HCT116 (cell line): ENCODE measurements around the gene FAM13A. TPM values are rescaled to one million over a fixed set of nuclear protein-coding genes. Genes with fewer than 3 reads are reported as not detected.

Source experiments
- ATAC-seq: fragments of 200-7000 bp; cut with Tn5 transposase; 2 replicates; pipeline ENCODE4 v1.9.1; 2020; ENCODE audit warnings: mild to moderate bottlenecking, moderate library complexity
- BruUV-seq: library from RNA; stranded (reverse); fragments of 400-500 nt; replicated peaks from 2 replicates; lab custom pipeline; 2021; lab: Mats Ljungman, UMichigan
- CTCF ChIA-PET: fragments of 300-600 bp; sonication (Branson Sonifier 250); formaldehyde crosslinking; loops from one replicate; lab custom pipeline; 2021; ENCODE audit warnings: antibody characterized with exemption; lab: Charles Lee
- POLR2A ChIA-PET: fragments of 300-600, 350-600 bp; sonication (Branson Sonifier 250); formaldehyde crosslinking; loops from one replicate; lab custom pipeline; 2021; ENCODE audit warnings: antibody characterized with exemption; lab: Charles Lee
- RAD21 ChIA-PET, 2 experiments: fragments of 300-600 bp; sonication (Branson Sonifier 250); formaldehyde crosslinking; loops; one replicate each; lab custom pipeline; 2023; ENCODE audit warnings: low total read pairs in 2 of 2; ENCODE audit not compliant: uncharacterized antibody in 2 of 2, unreplicated experiment in 2 of 2, low non-redundant PET in 1 of 2; lab: Charles Lee
- DNase-seq: peaks from one replicate; pipeline ENCODE4 v3.0.0-alpha.2; 2010; ENCODE audit warnings: low read depth, low spot score
- H2AFZ ChIP-seq: fragments of 200-600 bp; shearing (Covaris generic), sonication (generic); 2 replicates; pipeline ENCODE4 v1.6.1; 2017; ENCODE audit warnings: low read depth, mixed run types, mixed read lengths, antibody characterized with exemption, low read length; ENCODE audit not compliant: poor library complexity, severe bottlenecking
- H3K27ac ChIP-seq: 2 replicates; pipeline ENCODE4 v1.5.1; 2012; ENCODE audit warnings: low read depth, low read length
- H3K27me3 ChIP-seq: fragments of 200-600 bp; sonication (generic); 2 replicates; pipeline ENCODE4 v1.6.1; 2016; ENCODE audit warnings: mixed run types, low read length, mixed read lengths; ENCODE audit not compliant: insufficient read depth
- H3K36me3 ChIP-seq, 2 experiments: fragments of 200-500 bp in 1 of 2; fragments of 200-600 bp in 1 of 2; sonication (Bioruptor generic) in 1 of 2; sonication (generic) in 1 of 2; 2 replicates each; pipeline versions ENCODE4 v1.5.1 to v1.6.1; 2014 to 2016; ENCODE audit warnings: low read length in 2 of 2, inconsistent platforms in 1 of 2, mixed read lengths in 1 of 2, mixed run types in 1 of 2; ENCODE audit not compliant: insufficient read depth in 2 of 2, control insufficient read depth in 1 of 2
- H3K4me1 ChIP-seq, 2 experiments: fragments of 200-600 bp in 1 of 2; sonication (generic) in 1 of 2; 2 replicates each; pipeline versions ENCODE4 v1.5.1 to v1.6.1; 2012 to 2017; ENCODE audit warnings: low read length in 2 of 2, inconsistent platforms in 1 of 2, mild to moderate bottlenecking in 1 of 2, mixed read lengths in 1 of 2, mixed run types in 1 of 2, moderate library complexity in 1 of 2; ENCODE audit not compliant: insufficient read depth in 2 of 2, control insufficient read depth in 1 of 2
- H3K4me2 ChIP-seq: fragments of 200-600 bp; sonication (generic); 2 replicates; pipeline ENCODE4 v1.6.1; 2017; ENCODE audit warnings: mixed run types, low read length, mixed read lengths
- H3K4me3 ChIP-seq, 2 experiments: fragments of 200-600 bp in 1 of 2; sonication (generic) in 1 of 2; replicated peaks in 1 of 2; 2 replicates each; pipeline ENCODE4 v1.5.1; 2011 to 2016; ENCODE audit warnings: low read length in 2 of 2, control low read depth in 1 of 2, low read depth in 1 of 2, mild to moderate bottlenecking in 1 of 2, mixed read lengths in 1 of 2, mixed run types in 1 of 2
- H3K79me2 ChIP-seq: fragments of 200-600 bp; sonication (generic); 2 replicates; pipeline ENCODE4 v1.6.1; 2017; ENCODE audit warnings: mild to moderate bottlenecking, mixed run types, low read length, moderate library complexity, mixed read lengths; ENCODE audit not compliant: insufficient read depth
- H3K9ac ChIP-seq: fragments of 200-600 bp; sonication (generic); 2 replicates; pipeline ENCODE4 v1.6.1; 2016; ENCODE audit warnings: low read length, mixed read lengths
- H3K9me2 ChIP-seq: fragments of 200-600 bp; sonication (generic), shearing (Covaris generic); 2 replicates; pipeline ENCODE4 v1.6.1; 2017; ENCODE audit warnings: mixed run types, mild to moderate bottlenecking, moderate library complexity; ENCODE audit not compliant: insufficient read depth
- H3K9me3 ChIP-seq, 2 experiments: fragments of 200-500 bp in 1 of 2; fragments of 200-600 bp in 1 of 2; sonication (Bioruptor generic) in 1 of 2; sonication (generic) in 1 of 2; 2 replicates each; pipeline ENCODE4 v1.6.1; 2014 to 2017; ENCODE audit warnings: low read length in 2 of 2, mixed read lengths in 2 of 2, inconsistent platforms in 1 of 2, low read depth in 1 of 2, mild to moderate bottlenecking in 1 of 2, mixed run types in 1 of 2, moderate library complexity in 1 of 2; ENCODE audit not compliant: control insufficient read depth in 1 of 2, insufficient read depth in 1 of 2
- H4K20me1 ChIP-seq: fragments of 200-600 bp; sonication (generic), shearing (Covaris generic); 2 replicates; pipeline ENCODE4 v1.6.1; 2017; ENCODE audit warnings: mixed run types, mild to moderate bottlenecking, moderate library complexity; ENCODE audit not compliant: insufficient read depth
- ATF3 ChIP-seq: IDR thresholded peaks from 2 replicates; pipeline ENCODE4 v1.6.1; 2012
- EGR1 ChIP-seq: IDR thresholded peaks from 2 replicates; pipeline ENCODE4 v1.6.1; 2012; ENCODE audit warnings: low read depth
- ELF1 ChIP-seq: IDR thresholded peaks from 2 replicates; pipeline ENCODE4 v1.6.1; 2012; ENCODE audit warnings: low read depth, borderline replicate concordance
- EZH2 ChIP-seq: fragments of 200-600 bp; sonication (generic); IDR thresholded peaks from 2 replicates; pipeline ENCODE4 v1.6.1; 2017; ENCODE audit warnings: antibody characterized with exemption, mixed run types
- EZH2phosphoT487 ChIP-seq: fragments of 200-600 bp; IDR thresholded peaks from 2 replicates; pipeline ENCODE4 v1.6.1; 2018; ENCODE audit warnings: antibody characterized with exemption, borderline replicate concordance
- FOSL1 ChIP-seq: IDR thresholded peaks from 2 replicates; pipeline ENCODE4 v1.6.1; 2012; ENCODE audit warnings: low read depth
- JUND ChIP-seq: IDR thresholded peaks from 2 replicates; pipeline ENCODE4 v1.6.1; 2012
- MAX ChIP-seq: IDR thresholded peaks from 2 replicates; pipeline ENCODE4 v1.6.1; 2012
- POLR2A ChIP-seq: IDR thresholded peaks from 2 replicates; pipeline ENCODE4 v1.7.0; 2011; ENCODE audit warnings: borderline replicate concordance; ENCODE audit not compliant: insufficient read depth, insufficient read length; ENCODE audit errors: extremely low read depth
- POLR2AphosphoS5 ChIP-seq: IDR thresholded peaks from 2 replicates; pipeline ENCODE4 v1.6.1; 2011; ENCODE audit warnings: mild to moderate bottlenecking, low read depth, low read length, moderate library complexity
- RAD21 ChIP-seq: IDR thresholded peaks from 2 replicates; pipeline ENCODE4 v1.6.1; 2012; ENCODE audit warnings: low read depth, mild to moderate bottlenecking
- SIN3A ChIP-seq: IDR thresholded peaks from 2 replicates; pipeline ENCODE4 v1.6.1; 2012; ENCODE audit warnings: low read depth
- SP1 ChIP-seq: IDR thresholded peaks from 2 replicates; pipeline ENCODE4 v1.6.1; 2012; ENCODE audit warnings: low read depth
- SRF ChIP-seq: IDR thresholded peaks from 2 replicates; pipeline ENCODE4 v1.6.1; 2012; ENCODE audit warnings: low read depth
- TCF7L2 ChIP-seq: IDR thresholded peaks from 2 replicates; pipeline ENCODE4 v1.7.0; 2011; ENCODE audit warnings: borderline replicate concordance, inconsistent platforms; ENCODE audit not compliant: insufficient read depth, insufficient read length; ENCODE audit errors: extremely low read depth
- ZBTB33 ChIP-seq: IDR thresholded peaks from 2 replicates; pipeline ENCODE4 v1.6.1; 2011; ENCODE audit warnings: mild to moderate bottlenecking, low read length, moderate library complexity; ENCODE audit not compliant: insufficient replicate concordance; ENCODE audit errors: extremely low read depth
- ZNF274 ChIP-seq: fragments of 200-500 bp; sonication (Bioruptor generic); IDR thresholded peaks from 2 replicates; pipeline ENCODE4 v1.6.1; 2014; ENCODE audit warnings: mild to moderate bottlenecking, low read depth, low read length, inconsistent platforms
- intact Hi-C: fragments of 100-400 bp; cut with micrococcal nuclease; formaldehyde crosslinking; loops from 2 replicates; pipeline ENCODE4 v1.10.0; 2022
- total RNA-seq: library from RNA; stranded (reverse); gene quantifications from one replicate; pipeline ENCODE4 v1.2.1, GENCODE V29; 2021; ENCODE audit not compliant: unreplicated experiment
- TF ChIP-seq, protein P1 (sequence below), 3 experiments: fragments of 200-600 bp in 1 of 3; sonication (generic) in 1 of 3; IDR thresholded peaks in 2 of 3; conservative IDR thresholded peaks in 1 of 3; 2 replicates each; pipeline ENCODE4 v1.5.1; 2012 to 2017; ENCODE audit warnings: low read depth in 2 of 3, low read length in 2 of 3, antibody characterized with exemption in 1 of 3, borderline replicate concordance in 1 of 3, control low read depth in 1 of 3, mild to moderate bottlenecking in 1 of 3, mixed read lengths in 1 of 3, mixed run types in 1 of 3, moderate library complexity in 1 of 3; ENCODE audit not compliant: insufficient read depth in 1 of 3

FAM13A gene
- total RNA-seq, 1 experiment from 2014 or later, result 17.2 TPM

DNA sequence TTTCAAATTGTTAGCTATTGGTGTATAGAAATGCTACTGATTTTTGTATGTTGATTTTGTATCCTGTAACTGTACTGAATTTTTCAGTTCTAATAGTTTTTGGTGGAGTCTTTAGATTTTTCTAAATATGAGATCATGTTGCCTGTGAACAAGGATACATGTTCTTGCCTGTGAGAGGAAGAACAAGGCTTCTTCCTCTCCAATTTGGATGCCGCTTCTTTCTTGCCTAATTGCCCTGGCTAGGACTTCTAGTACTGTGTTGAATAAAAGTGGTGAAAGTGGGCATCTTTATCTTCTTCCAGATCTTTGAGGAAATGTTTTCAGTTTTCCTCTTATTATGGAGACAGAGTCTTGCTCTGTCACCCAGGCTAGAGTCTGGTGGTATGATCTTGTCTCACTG is 343.2 kb downstream of the FAM13A start (continued):
- TF ChIP-seq, protein P1, sequence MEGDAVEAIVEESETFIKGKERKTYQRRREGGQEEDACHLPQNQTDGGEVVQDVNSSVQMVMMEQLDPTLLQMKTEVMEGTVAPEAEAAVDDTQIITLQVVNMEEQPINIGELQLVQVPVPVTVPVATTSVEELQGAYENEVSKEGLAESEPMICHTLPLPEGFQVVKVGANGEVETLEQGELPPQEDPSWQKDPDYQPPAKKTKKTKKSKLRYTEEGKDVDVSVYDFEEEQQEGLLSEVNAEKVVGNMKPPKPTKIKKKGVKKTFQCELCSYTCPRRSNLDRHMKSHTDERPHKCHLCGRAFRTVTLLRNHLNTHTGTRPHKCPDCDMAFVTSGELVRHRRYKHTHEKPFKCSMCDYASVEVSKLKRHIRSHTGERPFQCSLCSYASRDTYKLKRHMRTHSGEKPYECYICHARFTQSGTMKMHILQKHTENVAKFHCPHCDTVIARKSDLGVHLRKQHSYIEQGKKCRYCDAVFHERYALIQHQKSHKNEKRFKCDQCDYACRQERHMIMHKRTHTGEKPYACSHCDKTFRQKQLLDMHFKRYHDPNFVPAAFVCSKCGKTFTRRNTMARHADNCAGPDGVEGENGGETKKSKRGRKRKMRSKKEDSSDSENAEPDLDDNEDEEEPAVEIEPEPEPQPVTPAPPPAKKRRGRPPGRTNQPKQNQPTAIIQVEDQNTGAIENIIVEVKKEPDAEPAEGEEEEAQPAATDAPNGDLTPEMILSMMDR (IDR thresholded peaks at IDR 0.05 in 2 of 3, conservative IDR thresholded peaks at IDR 0.05 in 1 of 3; ENCODE audit: borderline replicate concordance in 1 of 3, insufficient read depth in 1 of 3, low read depth in 2 of 3, low read length in 2 of 3), result no peak
- no peak for TF ChIP-seq MAX

GRCh38 chr4:88709989-88710388 is 347.0 kb downstream of the FAM13A start:
- BruUV-seq, result no TSS peak
- no peaks in the 10 kb centered on the region for H3K27me3 ChIP-seq
- no peaks in the 10 kb centered on the region for H3K9me2 ChIP-seq
- TF ChIP-seq ZNF274 (no peak), ELF1 (no peak), RAD21 (no peak), SIN3A (no peak), SRF (no peak), MAX (no peak), TCF7L2 (no peak), ATF3 (no peak), POLR2AphosphoS5 (no peak), FOSL1 (no peak), SP1 (no peak), EZH2phosphoT487 (no peak), JUND (no peak), POLR2A (no peak), EGR1 (no peak), ZBTB33 (no peak), EZH2 (no peak)
- TF ChIP-seq, protein P1 (IDR thresholded peaks at IDR 0.05 in 2 of 3, conservative IDR thresholded peaks at IDR 0.05 in 1 of 3; ENCODE audit: borderline replicate concordance in 1 of 3, insufficient read depth in 1 of 3, low read depth in 2 of 3, low read length in 2 of 3), result no peak
- CTCF ChIA-PET, result interaction anchor here (1.0 kb wide), 1 partner anchor 37 kb away, joined by 3 read pairs; no protein-coding TSS in a partner anchor
- H3K79me2 ChIP-seq, result no peaks in the 10 kb centered on the region
- H3K9ac ChIP-seq, result no peak overlapping the region
- no peak for ATAC-seq
- no peak overlapping the region for H3K4me2 ChIP-seq
- DNase-seq, result no peak
- H3K9me3 ChIP-seq, result no peaks in the 10 kb centered on the region
- POLR2A ChIA-PET, result no interaction called here
- RAD21 ChIA-PET, result no interaction called here
- no peak overlapping the region for H2AFZ ChIP-seq
- intact Hi-C loops, result no loop called here
- no peak overlapping the region for H3K27ac ChIP-seq
- H3K4me3 ChIP-seq, result no peak overlapping the region
- no peaks in the 10 kb centered on the region for H3K36me3 ChIP-seq
- no peaks in the 10 kb centered on the region for H4K20me1 ChIP-seq
- H3K4me1 ChIP-seq, result no peaks in the 10 kb centered on the region
